Right forelimb (tissue), 1 donor: ENCODE data around the gene BCAS3.
"Not testable (repeated sequence)": the region's sequence is repeated elsewhere in the genome, so short reads cannot be mapped to it uniquely, and the experiment has no call there.

ENCODE experiments used
- DNase-seq: peaks from one replicate; pipeline ENCODE4 v3.0.0-alpha.2; 2018

BCAS3 gene

DNA sequence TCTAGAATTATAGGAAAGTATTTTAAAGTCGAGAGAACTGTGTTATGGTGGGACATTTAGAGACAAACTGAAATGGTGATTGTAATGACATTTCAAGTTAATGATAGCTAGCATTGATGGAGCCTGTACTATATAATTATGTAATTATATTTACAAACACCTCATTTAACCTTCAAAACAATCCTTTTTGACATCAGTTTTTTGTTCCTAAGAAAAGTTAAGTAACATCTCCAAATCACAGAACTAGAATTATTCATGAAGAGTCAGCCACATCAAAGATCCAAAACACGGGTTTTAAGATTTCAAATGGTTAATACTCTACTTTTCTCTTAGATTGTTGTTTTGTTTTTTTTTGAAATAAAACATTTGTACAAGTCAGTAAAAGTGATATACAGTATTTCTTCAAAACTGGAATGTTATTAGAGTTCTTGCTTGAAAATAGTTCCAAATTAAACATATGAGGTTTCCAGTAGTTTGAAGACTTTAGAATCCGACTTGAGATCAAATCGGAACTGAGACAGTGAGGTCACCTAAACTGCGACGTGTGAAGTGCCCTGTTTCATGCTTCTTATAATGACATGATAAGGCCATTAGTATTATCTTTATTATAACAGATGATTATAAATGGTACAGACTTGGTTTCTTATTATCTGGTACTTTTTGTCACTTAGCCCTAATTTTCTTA is 457.0 kb downstream of the BCAS3 start:
- DNase-seq: no peak

DNA sequence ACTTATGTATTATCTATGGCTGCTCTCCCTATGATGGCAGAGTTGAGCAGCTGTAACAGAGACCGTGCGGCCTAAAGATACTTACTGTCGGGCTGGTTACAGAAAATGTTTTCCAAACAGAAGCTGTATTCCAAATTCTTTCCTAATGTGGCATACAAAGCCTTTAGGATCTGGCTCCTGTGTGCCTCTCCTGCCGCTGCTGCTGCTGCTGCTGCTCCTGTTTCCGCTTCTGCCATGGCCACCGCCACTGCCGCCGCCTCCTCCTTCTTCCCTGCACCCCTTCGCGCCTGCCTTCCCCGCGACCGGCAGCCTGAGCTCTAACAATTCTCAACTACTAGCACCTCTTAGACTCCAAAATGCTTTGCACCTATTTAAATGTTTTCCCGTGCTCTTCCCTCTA is 458.1 kb downstream of the BCAS3 start:
- DNase-seq: peak; percentile 55

DNA sequence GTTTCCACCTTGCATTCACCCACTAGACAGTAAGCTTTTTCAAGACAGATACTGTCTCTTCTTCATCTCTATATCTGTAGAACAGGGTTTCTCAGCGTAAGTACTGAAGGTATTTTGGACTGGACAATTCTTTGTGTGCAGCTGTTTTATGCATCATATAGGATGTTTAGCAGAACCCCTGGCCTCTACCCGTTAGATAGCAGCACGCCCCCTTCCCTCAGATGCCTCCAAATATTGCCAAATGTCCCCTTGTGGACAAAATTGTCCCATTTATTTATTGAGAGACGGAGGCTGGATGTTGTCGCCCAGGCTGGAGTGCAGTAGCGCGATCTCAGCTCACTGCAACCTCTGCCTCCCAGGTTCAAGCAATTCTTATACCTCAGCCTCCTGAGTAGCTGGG is 458.6 kb downstream of the BCAS3 start:
- no peak for DNase-seq

DNA sequence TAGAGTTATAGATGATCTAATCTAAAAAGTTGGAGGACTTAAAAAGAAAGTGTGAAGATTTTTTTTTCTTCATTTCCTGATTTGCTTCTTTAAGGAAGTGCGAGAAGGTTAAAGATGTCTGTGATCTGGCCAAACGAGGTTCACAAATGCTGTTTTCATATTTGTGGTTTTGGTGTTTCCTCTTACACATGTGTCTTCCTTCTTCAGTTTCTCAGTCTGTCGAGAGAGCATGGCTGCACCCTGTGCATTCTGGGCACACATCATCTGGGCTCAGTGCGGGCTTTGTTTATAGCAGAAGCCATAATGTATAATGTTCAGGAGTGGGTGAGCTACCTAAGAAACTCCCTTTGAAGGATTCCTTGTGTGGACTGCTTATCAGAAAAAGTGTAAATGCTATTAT is 461.6 kb downstream of the BCAS3 start:
- no peak for DNase-seq

DNA sequence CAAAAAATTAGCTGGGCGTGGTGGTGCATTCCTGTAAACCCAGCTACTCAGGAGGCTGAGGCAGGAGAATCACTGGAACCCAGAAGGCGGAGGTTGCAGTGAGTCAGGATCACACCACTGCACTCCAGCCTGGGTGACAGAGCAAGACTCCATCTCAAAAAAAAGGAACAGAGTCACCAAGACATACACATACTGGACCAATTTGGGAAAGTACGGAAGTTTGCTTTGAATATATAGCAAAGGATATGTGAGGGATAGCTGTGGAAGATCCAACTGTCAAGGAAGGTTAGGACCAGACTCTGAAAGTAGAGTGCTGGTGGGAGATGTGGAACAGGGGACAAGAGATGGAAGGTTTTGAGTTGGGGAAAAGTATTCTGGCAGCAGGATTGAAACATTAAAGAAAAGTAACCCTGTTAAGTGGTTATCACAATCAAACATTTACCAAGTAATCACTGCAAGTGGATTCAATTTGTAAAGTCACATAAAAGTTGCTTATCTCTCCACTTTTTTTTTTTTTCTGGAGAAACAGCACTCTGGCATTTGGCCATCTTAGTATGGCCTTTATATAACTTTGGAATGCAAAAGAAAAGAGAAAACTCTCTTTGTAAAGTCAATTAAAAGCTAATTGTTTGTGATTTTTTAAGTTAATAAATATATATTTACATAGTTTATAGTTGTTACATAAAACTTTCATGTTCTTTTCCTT is 462.6 kb downstream of the BCAS3 start:
- DNase-seq: no peak

DNA sequence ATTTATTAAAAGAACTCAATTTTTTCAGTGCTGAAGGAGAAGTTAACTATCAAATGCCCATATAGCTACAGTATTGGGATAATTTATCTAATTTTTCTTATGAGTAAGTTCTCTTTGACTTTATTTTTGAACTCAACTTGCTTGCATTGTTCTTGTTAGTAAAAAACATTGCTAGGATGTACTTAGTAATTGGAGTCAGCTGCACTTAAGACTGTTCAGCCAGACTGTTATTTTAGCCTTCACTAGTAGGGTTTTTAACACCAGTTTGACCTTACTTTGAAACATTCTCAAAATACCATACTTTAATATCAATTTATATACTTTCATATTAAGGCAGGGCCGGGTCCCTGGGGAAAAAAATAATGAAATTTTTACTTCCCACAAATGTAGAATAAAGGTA is 465.4 kb downstream of the BCAS3 start:
- DNase-seq: no peak

DNA sequence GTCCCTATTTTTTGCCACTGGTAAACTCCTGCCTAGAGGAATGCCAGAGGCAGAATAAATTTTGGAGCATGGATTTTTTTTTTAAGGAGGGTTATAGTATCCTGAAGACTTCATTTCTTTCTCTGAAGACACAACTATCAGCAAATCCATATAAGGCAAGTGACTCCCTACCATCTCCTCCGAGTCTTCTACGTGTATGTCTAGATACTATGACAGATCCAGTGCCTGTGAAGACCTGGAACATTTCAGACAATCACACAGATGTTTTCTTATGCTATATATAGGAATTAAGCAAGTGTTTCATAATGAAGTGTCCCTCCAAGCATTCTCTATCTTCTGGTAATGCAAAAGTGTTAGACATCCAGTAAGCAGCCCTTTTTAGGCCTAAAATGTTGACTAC is 466.5 kb downstream of the BCAS3 start:
- DNase-seq: no peak

DNA sequence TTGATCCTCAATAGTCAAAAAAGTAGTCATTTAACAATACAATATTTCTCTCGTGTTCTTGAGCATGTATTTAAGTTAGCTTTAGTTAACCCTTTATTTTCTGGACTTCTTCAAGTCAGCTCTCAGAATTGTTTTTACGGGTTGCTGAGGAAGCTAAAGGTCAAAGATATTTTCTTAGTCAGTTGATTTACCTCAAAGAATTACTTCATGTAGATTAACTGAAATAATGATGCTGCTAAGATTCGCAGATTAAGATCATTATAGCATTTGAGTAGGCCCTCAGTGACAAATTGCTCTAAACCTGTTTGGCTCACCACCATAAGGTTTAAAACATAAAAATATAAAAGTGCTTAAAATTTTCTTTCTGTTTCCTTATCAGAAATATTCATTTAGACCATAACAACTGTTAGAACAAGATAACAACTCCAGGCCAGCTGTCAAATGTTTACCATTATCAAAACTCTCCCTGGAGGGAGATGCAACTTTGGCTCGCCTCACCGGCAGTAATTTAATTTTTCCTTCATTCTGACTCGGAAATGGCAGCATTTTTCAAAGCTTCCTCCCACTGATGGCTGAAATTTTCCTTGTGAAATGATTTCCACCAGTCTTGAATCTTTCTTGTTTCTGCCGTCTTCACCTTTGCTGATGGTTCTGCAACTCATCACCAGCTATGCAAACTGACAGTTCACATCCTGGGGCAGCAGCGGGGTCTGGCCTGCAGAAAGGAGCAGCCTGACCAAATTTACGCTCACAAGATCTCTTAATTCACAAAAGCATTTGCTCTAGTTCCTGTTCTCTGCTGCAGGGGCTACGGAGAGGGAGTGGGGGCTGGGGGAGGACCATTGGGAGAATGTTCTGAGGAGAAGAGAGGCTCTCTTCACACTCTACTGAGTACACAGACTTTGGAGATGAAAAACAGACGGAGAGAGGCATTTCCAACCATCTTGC is 467.2 kb downstream of the BCAS3 start:
- DNase-seq: peak; percentile 54

DNA sequence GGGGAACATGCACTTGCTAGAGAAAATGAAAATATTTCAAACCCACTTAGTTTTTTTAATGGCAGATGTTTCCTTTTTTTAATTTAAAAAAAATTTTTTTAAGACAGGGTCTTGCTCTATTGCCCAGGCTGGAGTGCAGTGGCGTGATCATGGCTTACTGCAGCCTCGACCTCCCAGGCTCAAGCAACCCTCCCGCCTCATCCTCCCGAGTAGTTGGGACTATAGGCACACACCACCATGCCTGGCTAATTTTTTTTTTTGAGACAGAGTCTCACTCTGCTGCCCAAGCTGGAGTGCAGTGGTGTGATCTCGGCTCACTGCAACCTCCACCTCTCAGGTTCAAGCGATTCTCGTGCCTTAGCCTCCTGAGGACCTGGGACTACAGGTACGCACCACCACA is 469.2 kb downstream of the BCAS3 start:
- DNase-seq: not testable (repeated sequence)

DNA sequence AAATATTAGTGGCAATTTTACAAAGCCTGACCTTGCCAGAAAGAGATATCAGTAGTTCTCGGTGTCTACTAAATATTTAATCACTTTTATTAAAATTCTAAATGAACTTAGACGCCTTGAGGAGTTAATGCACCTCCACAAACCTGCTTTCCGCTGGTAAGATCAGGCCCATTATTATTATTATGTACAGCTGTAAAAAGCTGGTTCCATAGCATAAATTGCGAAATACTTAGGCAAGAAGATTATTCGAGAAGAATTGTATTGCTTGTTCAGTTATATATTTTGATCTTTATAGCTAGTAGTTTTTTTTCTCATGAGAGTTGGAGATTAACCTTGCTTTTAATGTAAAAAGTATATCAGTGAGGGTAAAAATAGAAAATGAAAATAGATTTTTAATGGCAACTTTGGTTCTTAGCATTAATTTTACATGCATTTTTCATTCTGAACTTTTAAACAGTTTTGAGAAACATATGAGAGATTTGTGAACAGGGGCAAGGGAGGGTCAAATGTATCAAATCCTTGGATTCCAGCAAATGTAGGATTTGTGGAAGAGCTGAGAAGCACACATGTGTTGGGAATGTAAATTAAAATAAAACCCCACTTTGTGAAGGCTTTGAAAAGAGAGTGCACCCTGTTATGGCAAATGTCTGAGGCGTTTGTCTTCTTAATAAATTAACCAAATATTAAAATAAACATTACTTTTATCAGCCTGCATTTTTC is 471.6 kb downstream of the BCAS3 start:
- DNase-seq: no peak

DNA sequence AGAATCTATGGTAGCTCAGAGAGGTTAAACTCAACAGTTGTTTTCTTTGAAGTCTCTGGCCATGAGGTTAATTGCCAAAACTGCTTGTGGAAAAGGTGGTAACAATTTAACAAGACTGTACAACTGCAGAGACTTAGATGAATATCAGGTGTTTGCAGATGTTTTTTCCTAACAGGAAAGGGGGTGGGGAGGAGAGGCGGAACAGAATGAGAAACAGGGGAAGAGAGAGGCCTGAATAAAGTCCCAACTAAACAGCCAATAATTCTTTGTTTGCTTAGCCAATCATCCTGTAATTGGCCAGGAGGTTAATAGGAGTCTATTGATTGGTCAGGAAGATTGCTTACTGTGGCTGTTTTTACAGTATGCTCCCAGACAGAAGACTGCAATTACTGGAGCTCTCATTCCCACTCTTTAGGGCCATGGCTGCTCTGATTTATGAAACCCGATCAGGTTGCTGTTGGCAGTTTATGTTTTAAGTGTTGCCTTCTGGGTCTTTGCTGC is 472.3 kb downstream of the BCAS3 start:
- no peak for DNase-seq

DNA sequence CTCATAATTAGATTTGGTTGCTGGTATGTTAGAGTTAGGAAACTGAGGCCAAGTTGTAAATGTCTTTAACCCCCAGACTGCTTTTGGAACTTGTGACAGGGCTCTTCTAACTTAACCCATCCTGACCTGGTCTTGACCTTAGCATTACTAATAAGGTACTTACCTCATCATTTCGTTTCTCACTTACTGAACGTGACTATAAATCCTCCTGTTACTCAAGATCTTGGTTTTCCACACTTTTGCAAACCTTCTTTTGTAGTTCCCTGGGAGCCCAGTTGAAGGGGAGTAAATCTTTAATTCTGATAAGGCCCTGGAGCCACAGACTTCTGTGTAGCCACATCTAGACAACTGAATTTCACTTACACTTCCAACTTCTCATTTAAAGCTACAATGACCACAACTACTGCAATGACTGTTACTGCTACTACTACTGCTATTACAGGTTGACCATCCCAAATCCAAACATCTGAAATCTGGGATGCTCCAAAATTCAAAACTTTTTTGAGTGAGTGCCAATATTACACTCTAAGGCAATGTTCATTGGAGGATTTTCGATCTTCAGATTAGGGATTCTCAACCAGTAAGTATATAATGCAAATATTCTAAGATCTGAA is 473.1 kb downstream of the BCAS3 start:
- DNase-seq: no peak

DNA sequence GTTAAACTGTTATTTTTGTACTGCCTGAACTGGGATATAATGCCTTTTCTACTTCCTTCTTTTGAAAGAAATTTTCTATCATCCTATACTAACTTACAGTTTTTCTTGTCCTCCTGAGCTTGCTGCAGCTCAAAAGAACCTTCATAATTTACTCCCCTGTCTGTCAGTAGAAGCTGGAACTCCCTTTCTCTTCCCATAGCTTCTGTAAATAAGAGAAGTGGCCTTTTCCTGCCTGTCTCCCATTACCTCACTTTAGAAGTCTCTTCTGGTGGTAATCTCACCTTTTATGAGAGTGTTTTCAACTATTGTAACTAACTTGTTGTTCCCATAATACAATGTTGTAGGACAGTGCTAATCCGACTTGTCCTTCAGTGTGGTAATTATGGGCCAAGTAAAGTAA is 475.2 kb downstream of the BCAS3 start:
- no peak for DNase-seq

DNA sequence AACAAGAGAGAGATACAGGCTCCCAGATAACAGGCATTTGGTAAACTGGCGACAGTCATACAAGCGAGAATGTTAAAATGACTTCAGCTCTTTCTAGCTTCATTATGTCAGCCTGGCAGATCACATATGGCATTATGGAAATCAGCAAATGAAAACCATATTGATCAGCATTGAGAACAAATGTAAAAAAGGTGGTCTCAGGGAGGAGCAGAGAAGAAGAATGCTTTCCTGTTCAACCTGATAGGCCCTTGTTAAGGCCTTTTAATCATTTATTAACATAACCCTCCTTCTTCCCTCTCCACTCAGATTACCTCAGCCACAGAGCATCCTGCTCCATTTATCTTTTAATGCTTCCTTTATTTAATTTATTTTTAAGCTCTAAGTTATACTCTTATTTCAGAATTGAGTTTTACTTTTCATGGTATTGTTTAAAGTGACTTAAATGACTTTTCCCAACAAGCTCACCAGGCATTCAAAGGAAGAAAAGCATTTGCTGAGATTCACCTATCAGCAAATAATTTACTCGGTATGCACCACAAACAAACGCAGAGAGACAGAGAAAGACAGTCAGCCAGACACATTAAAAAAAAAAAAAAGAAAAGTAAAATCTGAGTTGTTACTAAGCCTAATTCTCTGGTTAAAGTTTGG is 478.1 kb downstream of the BCAS3 start:
- DNase-seq: no peak

DNA sequence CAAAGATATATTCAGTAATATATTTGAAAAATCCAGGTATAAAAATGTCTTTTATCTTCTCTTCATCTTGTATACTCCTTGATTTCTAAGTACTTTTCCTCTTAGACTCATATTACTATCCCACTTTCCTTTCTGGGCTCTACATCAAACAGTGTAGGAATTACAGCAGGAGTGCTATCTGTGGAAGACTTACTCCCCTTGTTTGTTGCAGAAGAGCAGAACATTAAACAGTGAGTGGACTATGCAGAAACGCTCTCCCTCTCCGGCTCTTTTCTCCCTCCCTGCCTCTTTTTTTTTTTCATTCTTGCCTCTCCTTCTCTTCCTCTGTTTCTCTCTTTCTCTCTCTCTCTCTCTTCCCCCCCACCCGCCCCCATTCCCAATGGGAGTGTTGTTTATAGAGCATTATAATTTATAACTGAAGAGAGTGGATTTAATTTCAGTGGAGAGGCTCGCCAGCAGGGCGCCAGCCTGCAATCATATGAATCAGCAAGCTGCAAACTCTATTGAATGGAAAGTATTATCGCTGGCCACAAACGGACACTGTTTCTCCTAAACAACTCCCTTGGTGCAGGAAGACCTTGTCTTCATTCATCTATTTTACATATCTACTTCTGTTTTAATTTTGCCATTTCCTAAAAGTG is 479.7 kb downstream of the BCAS3 start:
- DNase-seq: no peak

DNA sequence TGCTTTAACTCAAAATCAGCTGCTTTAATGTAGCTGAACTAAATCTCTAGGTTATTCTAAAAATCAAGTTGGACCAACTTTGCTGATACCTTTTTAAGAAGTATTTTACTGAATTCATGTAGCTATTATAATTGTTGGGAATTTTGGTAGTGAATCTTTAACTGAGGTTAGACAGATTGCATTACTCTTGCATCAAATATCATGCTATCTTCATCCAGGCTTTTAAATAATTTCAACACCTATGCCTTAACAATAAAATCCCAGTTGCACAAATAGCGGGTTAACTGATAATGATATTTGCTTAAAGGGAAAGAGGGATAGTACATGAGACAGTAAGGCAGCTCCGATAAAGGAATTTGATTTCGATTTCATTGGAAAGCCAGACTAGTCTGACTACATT is 480.7 kb downstream of the BCAS3 start:
- DNase-seq: no peak

DNA sequence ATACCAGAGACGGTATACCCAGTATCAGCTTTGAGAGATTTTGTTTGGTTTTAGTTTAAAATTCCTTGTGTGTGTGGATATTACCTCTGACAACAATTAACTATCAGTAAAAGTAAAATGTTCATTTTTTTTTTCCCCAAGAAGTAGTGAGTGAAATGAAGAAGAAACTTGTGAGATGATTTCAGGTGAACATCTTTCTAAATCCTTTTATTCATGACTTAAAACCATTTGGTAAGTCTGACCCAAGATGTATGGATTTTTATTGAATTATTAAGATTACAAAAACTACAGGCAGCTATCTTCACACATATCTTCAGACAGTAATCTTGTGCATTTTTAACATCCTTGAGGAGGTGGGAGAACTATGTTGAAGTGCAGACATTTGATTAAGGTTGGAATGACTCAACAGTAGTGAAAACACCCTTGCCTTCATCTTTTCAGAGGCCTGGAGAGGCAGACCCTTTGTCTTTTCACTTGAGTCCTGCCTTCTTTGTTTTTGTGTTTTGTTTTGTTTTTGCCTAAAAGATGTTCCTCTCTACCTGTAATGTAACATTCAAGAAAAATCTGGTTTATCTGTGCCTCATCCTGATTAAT is 481.7 kb downstream of the BCAS3 start:
- DNase-seq: no peak

DNA sequence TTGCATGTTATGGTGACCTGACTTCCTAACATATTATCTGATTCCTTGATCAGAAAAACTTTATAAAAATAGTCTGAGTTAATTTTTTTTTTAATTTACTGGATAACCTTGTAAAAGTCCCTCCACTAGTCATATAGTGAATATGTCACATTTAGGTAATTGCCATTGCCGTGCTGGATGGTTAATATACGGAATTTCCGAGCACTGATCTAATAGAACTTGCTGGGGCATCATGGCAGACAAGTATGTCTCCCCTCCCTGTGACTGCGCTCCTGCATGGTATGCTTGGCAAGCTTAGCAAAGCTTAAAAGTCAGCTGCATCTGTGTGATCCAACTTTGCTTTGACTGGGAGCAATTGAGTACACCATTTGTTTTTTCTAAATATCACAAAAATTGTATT is 482.6 kb downstream of the BCAS3 start:
- no peak for DNase-seq

DNA sequence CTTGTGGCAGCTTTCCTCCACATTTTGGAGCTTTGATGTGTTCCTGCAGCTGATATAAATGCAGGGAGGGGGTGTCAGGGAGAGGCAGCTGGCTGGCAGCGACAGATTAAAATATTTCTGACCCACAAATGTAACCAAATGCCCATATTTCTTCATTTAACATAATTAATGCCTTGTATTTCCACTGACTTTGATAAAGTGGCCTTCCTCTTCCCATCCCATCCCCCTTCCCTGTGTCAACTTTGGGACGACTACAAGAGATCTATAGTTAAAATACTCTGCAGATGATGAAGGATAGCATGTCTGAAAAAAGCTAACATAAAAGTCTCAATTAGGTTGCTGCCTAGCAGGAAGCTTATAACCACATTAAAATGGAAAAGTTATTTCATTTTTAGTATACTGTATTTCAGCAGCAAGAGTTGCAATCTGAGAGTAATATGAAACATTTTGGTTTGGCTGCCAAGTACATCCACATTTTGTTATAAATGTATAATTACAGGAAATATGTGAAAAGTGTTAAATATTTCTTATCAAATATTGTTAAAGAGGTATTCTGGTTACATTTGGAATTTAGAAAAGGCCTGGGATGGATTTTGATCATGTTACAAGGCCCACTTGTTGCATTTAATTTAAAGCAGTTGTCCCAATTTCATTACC is 483.3 kb downstream of the BCAS3 start:
- no peak for DNase-seq

DNA sequence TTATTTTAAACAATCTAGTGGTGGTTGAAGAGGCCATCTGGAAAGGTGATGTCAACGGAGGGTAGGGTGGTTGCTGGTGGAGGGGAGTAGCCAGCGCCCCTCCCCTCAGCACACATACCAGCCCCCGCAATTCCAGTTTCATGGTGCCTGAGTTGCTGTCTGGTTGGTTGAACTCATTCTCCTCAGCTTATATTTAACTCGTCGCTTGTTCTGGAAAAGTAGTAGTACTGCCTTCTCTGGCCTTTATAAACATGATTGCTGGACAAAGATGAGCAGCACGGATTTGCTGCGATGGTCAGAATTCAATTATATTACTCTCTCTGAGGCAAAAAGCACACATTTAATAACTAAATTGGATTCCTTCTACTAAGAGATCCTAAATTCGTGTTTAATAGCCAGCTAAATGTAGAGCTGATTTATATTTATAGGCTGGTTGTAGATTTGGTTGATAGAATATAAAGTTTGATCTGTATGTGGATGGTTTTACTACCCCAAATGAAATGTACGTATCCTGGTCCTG is 484.0 kb downstream of the BCAS3 start:
- no peak for DNase-seq
